Adrenal gland (tissue), 5 donors: ENCODE data around the gene KCTD17.

Experiments
- CTCF ChIP-seq, 6 experiments: fragments of 450-650 bp in 4 of 6; fragments of 200-600 bp in 2 of 6; sonication (generic) in 1 of 6; IDR thresholded peaks; 1 replicate in 5 of 6; 2 replicates in 1 of 6; pipeline versions ENCODE4 v1.5.1 to v1.8.0; 2016 to 2021; ENCODE audit warnings: antibody characterized with exemption in 6 of 6, mild to moderate bottlenecking in 2 of 6, moderate library complexity in 1 of 6
- POLR2A ChIP-seq, 2 donors: fragments of 450-650 bp; IDR thresholded peaks; one replicate each; pipeline ENCODE4 v1.6.1; 2017; ENCODE audit warnings: antibody characterized with exemption in 2 of 2, mild to moderate bottlenecking in 2 of 2, moderate library complexity in 1 of 2
- donor health status: DM: no; HTN: no; CAD: no.

GRCh38 chr22:37044634-37045625 lies 6.6 kb upstream of the KCTD17 start:
- TF ChIP-seq CTCF (IDR thresholded peaks at IDR 0.05) (no peak), POLR2A (IDR thresholded peaks at IDR 0.05) (no peak)
